ENCODE results near the gene KIAA2012. TPM values are rescaled to one million over a fixed set of nuclear protein-coding genes. Genes with fewer than 3 reads are reported as not detected.
A peak's percentile ranks its signal among the peaks of the same experiment; 100 is the strongest.

KIAA2012 gene
- total and polyA plus RNA-seq, 2 of the 4 experiments (the other 2 are of a cell fraction) = under 0.01 to 0.09 TPM

DNA sequence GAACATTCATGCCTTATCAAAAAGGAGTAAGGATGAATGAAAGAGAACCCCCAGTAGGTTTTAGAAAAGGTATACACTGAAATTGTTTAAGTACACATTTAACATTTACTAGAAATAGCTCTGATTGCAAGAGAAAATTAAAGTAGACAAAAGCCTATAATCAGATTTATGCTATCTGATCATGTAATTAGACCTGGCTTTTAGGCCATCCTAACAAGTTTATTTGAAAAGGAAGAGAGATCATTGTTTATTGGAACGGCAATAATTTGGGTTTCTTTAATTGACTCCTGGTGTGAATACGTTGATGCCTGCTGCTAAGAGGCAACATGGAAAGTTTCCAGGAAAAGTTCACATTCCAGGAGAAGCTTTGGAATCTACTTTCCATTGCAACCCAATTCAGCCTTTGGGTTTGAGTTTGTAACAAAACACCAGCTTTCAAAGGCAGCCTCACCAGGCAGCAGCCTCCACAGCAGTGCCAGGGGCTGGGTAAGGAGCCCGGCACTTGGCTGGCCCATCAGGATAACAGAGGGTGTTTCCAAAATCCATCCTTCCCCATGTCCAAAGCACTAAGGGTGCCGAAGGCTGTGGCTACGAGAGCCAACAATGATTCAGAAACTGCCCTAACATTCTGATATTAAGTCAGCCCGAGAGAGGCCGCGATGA lies 21.4 kb upstream of the KIAA2012 start (continued):
- no peak for TF ChIP-seq RAD21 (IDR thresholded peaks at IDR 0.05; ENCODE audit: low read length)
- TF ChIP-seq POLR2A (IDR thresholded peaks at IDR 0.05; ENCODE audit: low read depth, low read length) = no peak

GRCh38 chr2:202052235-202052634 lies 20.8 kb upstream of the KIAA2012 start:
- no peak overlapping the region for H4K91ac ChIP-seq (ENCODE audit: insufficient read depth, low read depth, low read length)
- ChIA-PET CTCF (no interaction called here), POLR2A (ENCODE audit: unreplicated experiment) (interaction anchor here (0.6 kb wide), 1 partner anchor 63 kb away, joined by 8 read pairs; no protein-coding TSS in a partner anchor)
- BruUV-seq (replicated peaks) = no TSS peak
- DNase-seq = no peak
- H2AFZ ChIP-seq (replicated peaks; ENCODE audit: low read length, poor library complexity) = no peak overlapping the region
- no peak overlapping the region for H3K27ac ChIP-seq (ENCODE audit: insufficient read depth, low read length)
- no peak overlapping the region; the same call in 2 of the 3 replicates for H2BK15ac ChIP-seq (ENCODE audit: low read depth, low read length)
- no peak overlapping the region for H4K5ac ChIP-seq (ENCODE audit: low read depth, low read length)
- no peak overlapping the region for H3K23ac ChIP-seq (ENCODE audit: low read depth, low read length)
- H3K4me3 ChIP-seq (ENCODE audit: insufficient read depth, low read depth, low read length) = no peak overlapping the region
- TF ChIP-seq MAZ (IDR thresholded peaks at IDR 0.05; ENCODE audit: borderline replicate concordance, low read depth, low read length) (no peak), MXI1 (IDR thresholded peaks at IDR 0.05; ENCODE audit: borderline replicate concordance, low read depth, low read length) (no peak), FOS (IDR thresholded peaks at IDR 0.05; ENCODE audit: low read depth, low read length) (no peak), RAD21 (IDR thresholded peaks at IDR 0.05; ENCODE audit: low read length) (no peak), SMC3 (IDR thresholded peaks at IDR 0.05; ENCODE audit: low read depth, low read length) (no peak), USF2 (IDR thresholded peaks at IDR 0.05; ENCODE audit: low read depth, low read length) (no peak), ELK1 (IDR thresholded peaks at IDR 0.05; ENCODE audit: borderline replicate concordance, low read depth, low read length) (no peak), CHD1 (IDR thresholded peaks at IDR 0.05; ENCODE audit: low read depth, low read length) (no peak), POLR2A (IDR thresholded peaks at IDR 0.05; ENCODE audit: low read depth, low read length) (no peak), BHLHE40 (IDR thresholded peaks at IDR 0.05; ENCODE audit: low read depth, low read length) (no peak), MAFK (IDR thresholded peaks at IDR 0.05; ENCODE audit: low read depth, low read length) (no peak)
- no peaks in the 10 kb centered on the region for H4K20me1 ChIP-seq (ENCODE audit: insufficient read depth, low read length)
- no peaks in the 10 kb centered on the region for H3K27me3 ChIP-seq (ENCODE audit: control insufficient read depth, insufficient read depth, low read length)
- H3K56ac ChIP-seq (ENCODE audit: extremely low read depth, insufficient read depth, low read length) = no peak overlapping the region
- H3K9ac ChIP-seq (ENCODE audit: low read depth, low read length) = no peak overlapping the region
- H3K36me3 ChIP-seq (ENCODE audit: control insufficient read depth, insufficient read depth, low read length) = no peaks in the 10 kb centered on the region
- H2BK5ac ChIP-seq (ENCODE audit: low read depth, low read length, poor library complexity, severe bottlenecking) = no peak overlapping the region
- H3K4me1 ChIP-seq (ENCODE audit: control insufficient read depth, insufficient read depth, low read length) = peaks cover 5% of the 10 kb centered on the region
- intact Hi-C loops (cut with micrococcal nuclease) (no loop called here), in situ Hi-C loops (cut with MboI; ENCODE audit: low sequenced_read_pairs) (no loop called here), dilution Hi-C loops (cut with HindIII; ENCODE audit: low sequenced_read_pairs, unreplicated experiment) (no loop called here)
- no peak overlapping the region for H2BK120ac ChIP-seq (ENCODE audit: low read depth, low read length)
- no peaks in the 10 kb centered on the region for H3K79me1 ChIP-seq (ENCODE audit: low read depth in 1 of 2, low read length in 2 of 2)
- H4K8ac ChIP-seq (ENCODE audit: low read depth in 2 of 2, low read length in 2 of 2) = no peak overlapping the region
- peak overlapping the region; percentile 50 for H3K18ac ChIP-seq (ENCODE audit: low read depth, low read length)
- H2AK9ac ChIP-seq (replicated peaks; ENCODE audit: low read depth, low read length, poor library complexity) = no peak overlapping the region
- H3K4me2 ChIP-seq (ENCODE audit: low read depth, low read length) = no peak overlapping the region
- no peaks in the 10 kb centered on the region for H3K9me3 ChIP-seq (ENCODE audit: control insufficient read depth, insufficient read depth, low read length)
- ATAC-seq (ENCODE audit: low read depth) = no peak
- H3K9me1 ChIP-seq (ENCODE audit: insufficient read depth, low read length) = 0 out of 2 replicates have a peak, but pooled peaks cover 3% of the 10 kb centered on the region
- no CpG with 5 or more reads among the region's 1 CpG for WGBS, 2 experiments (ENCODE audit: extremely low coverage in 2 of 2, insufficient read length in 1 of 2)
- peak overlapping the region; percentile 17; the same call in 1 of the 2 replicates for H3K14ac ChIP-seq (replicated peaks; ENCODE audit: low read depth, low read length)
- H3K4ac ChIP-seq (ENCODE audit: low read depth, low read length) = peak overlapping the region; percentile 35; the same call in 1 of the 2 replicates
- no peak overlapping the region for H2AK5ac ChIP-seq (ENCODE audit: low read depth, low read length)
- peak overlapping the region; percentile 24; the same call in 1 of the 2 replicates for H2BK20ac ChIP-seq (ENCODE audit: low read depth, low read length)

Measured in IMR-90 (cell line).